Sigmoid colon (tissue), 3 donors: Measurements from ENCODE around the gene KRT83.

Source experiments
- POLR2A ChIP-seq, 2 donors: fragments of 450-650 bp; IDR thresholded peaks; one replicate each; pipeline ENCODE4 v1.6.1; 2016; ENCODE audit warnings: antibody characterized with exemption in 2 of 2, mild to moderate bottlenecking in 2 of 2, moderate library complexity in 2 of 2
- TF ChIP-seq, protein P1 (sequence below), 4 experiments: fragments of 450-650 bp in 3 of 4; fragments of 200-600 bp in 1 of 4; IDR thresholded peaks; one replicate each; pipeline ENCODE4 v1.5.1; 2016 to 2019; ENCODE audit warnings: antibody characterized with exemption in 4 of 4, mild to moderate bottlenecking in 3 of 4, moderate library complexity in 2 of 4

DNA sequence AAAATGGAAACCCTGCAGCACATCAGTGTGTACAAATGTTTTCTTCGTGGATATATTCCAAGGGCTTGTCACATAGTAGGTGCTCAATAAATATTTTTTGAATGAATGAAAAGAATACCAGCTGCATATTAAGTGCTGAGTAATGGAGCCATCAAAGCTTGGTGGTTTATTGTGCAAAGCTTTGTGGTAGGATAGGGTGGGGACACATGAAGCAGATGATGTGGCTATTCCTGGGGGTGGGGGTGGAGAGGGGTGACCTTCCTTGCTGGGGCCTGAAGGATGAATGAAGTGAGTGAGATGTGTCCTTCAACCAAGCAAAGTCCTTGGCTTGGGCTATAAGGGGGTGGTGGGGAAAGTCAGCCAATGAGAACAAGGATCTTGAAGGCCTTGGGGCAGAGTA is 25.5 kb downstream of the KRT83 start:
- TF ChIP-seq POLR2A (IDR thresholded peaks at IDR 0.05), result no peak
- TF ChIP-seq, protein P1, sequence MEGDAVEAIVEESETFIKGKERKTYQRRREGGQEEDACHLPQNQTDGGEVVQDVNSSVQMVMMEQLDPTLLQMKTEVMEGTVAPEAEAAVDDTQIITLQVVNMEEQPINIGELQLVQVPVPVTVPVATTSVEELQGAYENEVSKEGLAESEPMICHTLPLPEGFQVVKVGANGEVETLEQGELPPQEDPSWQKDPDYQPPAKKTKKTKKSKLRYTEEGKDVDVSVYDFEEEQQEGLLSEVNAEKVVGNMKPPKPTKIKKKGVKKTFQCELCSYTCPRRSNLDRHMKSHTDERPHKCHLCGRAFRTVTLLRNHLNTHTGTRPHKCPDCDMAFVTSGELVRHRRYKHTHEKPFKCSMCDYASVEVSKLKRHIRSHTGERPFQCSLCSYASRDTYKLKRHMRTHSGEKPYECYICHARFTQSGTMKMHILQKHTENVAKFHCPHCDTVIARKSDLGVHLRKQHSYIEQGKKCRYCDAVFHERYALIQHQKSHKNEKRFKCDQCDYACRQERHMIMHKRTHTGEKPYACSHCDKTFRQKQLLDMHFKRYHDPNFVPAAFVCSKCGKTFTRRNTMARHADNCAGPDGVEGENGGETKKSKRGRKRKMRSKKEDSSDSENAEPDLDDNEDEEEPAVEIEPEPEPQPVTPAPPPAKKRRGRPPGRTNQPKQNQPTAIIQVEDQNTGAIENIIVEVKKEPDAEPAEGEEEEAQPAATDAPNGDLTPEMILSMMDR (IDR thresholded peaks at IDR 0.05), result no peak
